HG03064 (cell line): ENCODE results near the gene SFXN5.

Experiments
- ATAC-seq: cut with Tn5 transposase; IDR thresholded peaks from one replicate; pipeline ENCODE4 v1.9.1; 2021; ENCODE audit warnings: low read depth; ENCODE audit not compliant: unreplicated experiment

SFXN5 gene

DNA sequence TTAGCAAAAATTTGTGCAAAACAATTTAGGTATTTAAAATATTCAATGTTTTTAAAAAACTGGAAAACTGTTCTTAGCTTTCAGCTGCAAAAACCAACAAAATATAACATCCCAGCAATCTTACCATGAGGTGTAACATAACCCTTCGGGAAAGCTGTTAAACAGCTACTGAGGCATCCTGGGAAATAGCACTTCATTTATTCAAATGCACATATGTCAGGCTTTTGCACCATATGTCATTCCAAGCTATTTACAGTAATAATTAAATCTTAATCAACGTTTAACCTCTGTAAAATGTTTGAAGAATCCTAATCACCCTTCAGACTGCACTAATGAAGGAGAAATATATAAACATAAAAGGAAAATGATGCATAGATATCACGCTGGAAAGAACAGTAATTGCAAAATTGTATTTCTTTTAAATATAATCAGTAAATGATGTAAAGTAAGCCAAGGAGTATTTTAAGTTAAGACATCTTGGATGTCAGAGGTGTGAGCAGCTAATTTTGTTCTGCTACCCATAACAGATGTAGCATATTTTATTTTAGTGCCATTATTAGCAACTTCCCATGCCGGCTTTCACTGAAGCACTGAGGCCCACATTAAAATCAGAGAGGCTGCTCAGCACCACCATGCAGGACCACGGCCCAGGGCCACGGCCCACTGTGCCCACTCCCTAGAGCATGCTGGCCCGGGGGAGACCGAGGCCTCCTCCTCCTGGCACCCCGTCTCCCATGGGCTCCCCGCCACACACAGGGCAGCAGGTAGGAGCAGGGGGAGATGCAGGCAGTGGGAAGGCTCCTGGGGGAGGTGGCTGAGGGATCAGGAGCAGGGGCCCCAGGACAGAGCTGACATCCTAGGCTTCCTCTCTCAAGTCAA lies 123.3 kb downstream of the SFXN5 start:
- ATAC-seq: no peak

DNA sequence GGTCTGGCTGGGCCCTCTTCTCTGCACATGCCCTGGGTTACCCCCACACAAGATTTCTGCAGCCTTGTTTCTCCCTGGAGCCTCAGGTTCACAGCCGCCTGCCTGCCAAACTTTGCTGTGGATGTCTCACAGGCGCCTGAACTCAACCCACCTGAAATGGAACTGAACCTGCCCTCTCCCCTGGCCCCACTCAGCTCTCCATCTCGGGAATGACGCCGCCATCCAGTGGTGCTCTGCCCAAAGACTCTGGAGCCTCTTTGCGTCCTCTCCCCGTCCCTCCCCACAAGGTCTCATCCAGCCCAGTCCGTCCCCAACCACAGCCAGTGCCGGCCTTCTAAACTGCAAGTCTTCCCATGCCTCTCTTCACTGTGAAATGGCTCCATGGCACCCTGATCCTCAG lies 125.0 kb downstream of the SFXN5 start:
- ATAC-seq: no peak

DNA sequence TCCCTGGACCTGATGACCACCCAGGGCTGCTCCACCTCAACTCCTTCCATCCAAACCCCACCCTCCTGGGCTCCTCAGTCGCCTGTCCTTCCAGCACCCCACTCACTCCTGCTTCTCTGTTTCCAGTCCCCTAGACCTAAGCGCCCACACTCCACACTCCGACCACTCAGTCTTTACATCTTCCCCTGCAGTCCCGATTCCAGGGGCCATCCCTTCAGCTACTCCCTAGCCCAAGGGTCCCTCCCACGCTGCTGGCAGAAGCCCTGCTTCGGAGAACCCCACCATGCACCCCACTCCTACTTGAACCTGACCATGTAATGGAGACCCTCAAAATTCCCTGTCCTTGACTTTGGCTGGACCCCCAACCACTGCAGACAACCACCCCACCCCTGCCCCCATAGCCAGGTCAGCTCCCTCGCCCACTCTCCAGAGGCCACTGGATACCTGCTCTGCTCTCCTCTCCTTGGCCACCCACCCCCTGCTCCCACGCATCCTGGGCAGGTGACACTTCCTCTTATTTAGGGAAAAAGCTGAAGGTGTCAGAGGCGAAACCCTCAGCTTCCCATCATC lies 126.0 kb downstream of the SFXN5 start:
- no peak for ATAC-seq

DNA sequence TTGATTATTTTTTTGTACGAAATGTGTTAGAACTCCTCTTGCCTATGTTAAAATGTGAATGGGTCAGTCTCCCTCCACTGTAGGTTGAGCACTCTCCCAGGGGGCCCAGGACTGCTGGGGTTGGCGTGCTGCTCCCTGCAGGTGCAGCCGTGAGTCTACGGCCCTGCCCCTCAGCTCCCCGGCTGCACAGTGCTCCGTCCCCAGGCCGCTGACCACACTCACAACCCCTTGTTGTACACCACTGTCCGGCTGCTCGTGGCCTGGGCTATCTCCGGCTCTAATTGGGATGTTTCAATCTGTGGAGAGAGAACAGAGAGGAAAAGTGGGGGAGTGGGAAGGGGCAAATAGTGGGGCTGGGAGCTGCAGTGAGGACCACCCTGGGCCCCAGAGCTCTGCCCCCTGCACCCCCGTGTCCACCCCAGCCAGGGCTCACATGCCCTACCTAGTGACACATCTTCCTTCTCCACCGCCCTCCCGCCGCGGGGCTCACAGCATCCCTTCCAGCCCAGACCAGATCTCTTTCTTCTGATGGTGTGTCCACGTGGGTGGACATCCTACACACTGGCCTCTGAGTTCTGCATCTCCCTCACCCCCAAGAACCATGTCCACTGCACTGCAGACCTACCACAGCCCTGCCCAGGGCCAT lies 126.6 kb downstream of the SFXN5 start:
- no peak for ATAC-seq

DNA sequence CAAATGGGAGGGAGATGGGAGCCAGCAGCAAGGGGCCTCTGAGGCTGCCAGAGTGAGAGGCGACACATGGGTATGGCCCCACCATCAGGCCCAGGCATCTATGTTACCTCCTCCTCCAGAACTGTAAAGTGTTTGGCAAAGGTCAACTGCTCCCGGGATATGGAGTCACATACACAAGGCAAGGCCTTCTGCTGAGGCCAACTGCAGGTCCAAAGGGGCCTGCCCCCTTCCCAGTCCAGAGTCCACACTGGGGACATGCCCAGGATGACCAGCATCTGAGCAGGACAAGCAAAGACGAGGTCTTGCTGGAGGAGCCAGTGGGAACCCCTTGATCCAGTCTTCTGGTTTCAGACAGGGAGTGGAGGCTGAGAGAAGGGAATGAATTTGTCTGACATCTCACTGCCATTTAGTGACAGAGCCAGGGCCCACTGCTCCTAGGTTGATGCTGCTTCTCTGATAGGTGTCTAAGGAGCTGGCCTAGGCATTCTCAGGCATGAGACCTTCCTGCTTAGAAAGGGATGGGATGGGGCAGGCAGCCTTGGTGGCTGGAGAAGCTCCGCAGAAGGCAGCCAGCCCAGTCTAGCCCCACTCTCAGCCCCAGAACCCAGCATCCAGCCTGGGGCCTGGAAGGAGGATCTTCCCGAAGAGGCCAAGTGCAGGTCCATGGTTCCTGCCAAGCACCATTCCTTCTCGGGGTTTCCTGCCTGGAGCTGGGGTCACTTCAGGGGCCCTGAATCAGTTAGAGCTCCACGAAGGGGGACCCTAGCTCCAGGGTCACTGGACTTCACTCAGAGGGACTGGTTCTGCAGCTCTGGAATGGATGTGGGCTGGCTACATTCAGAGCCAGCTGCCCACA lies 127.7 kb downstream of the SFXN5 start:
- ATAC-seq: no peak

DNA sequence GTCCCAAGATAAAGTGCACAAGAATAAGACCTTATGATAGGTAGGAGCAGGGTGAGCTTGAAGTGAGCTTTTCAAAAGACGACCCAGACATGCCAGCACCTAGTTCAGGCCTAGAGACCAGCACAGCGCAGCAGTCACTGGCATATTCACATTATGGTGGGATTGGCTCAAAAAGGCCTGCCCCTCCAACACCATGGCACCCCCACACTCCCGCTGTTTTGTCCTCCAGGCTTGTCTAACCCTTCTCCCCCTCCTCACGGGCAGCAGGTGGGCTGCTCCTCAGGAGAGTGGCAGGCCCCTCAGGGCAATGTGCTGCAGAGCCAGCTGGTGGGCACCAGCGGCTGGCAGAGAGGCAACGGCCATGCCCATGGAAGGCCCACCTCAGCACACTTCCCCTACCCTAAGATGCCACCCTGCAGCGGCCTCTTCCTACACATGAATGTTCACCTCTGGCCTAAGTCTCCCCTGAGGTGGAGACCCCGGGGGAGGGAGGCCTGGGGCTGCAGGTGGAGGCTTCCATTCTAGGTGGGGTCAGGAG lies 128.6 kb downstream of the SFXN5 start:
- no peak for ATAC-seq

DNA sequence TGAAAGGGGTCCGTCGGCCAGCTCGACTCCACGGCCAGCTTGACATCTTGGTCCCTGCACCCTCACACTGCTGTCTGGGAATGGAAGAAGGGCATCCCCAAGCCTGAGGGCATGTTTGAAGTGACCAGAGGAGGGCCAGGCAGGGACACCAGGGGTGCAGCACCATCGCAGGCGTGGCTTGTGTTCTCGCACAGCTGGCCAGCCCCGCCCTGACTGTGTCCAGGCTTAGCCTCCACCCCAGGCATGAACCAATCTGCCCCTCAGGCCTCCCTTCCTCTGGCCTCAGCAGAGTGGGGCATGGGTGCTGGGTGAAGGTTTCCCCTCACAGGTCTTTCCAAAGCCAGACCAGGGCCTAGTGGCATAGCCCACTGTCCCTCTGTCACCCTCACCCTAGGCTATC lies 129.2 kb downstream of the SFXN5 start:
- ATAC-seq: no peak

DNA sequence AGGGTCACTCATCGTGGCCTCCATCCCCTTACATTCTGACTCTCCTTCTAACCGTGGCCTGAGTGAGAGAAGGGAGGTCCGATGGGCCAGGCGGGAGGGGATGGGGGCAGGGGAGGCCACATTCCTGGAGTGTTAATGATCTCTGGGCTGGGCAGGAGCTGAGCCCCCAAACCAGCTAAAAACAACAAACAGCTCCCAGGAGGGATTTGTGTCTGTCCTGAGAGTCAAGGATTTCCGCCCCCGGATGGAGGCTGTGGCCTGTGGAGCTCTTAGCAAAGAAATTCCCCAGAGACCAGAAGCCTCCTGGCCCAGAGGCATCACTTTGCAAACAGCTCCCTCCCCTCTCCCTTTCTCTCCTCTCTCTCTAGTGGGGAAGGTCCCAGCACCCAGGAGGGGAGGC lies 130.7 kb downstream of the SFXN5 start:
- ATAC-seq: no peak

DNA sequence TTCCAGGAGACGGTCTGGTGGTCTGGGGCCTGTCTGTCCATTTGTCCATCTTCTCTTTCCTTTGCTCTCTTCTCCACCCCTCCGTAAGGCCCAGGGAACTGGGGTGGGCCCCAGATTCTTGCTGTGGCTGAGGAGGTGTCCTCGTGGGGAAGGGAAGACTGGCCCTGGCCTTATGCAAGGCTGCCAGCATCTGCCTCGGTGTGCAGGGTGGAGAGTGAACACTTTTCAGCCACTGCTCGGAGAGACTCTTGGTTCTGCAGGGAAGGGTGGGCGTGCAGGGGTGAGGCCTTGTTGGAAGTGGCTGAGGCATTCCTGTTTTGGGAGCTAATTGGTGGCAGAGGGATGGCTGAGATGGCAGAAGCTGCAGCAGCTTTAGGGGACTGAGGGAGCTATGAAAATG lies 131.2 kb downstream of the SFXN5 start:
- no peak for ATAC-seq

DNA sequence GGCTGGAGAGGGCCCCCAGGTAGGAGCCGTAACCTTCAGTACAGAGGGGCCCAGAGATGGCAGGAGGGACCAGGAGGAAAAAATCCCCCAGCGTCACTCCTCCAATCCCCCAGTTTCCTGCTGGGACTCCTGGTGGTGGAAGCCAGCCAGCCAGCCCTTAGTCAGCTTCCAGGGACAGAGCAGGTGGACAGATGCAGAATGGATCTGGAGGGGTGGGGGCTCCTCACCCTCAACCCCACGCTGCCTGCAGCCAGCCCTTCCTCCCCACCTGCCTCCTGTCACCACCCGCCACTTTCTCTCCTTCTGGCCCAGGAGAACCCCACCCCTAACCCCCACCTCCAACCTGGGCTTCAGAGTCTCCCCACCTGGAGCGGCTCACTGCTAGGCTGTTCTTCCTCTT lies 133.1 kb downstream of the SFXN5 start:
- ATAC-seq: no peak

DNA sequence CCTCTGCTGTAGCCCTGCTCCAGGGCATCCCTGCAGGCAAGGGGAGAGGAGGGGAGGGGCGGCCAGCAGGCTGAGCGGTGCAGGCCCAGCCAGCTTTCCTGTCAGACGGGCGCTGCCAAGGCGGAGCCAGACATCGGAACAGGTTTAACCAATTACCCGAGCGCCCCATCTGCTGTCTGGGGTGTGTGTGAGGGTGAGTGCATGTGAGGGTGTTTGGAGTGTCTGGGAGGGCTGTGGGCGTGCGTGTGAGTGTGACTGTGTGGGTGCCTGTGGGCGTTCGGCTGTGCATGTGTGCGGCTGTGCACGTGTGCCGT lies 134.2 kb downstream of the SFXN5 start:
- ATAC-seq: no peak

DNA sequence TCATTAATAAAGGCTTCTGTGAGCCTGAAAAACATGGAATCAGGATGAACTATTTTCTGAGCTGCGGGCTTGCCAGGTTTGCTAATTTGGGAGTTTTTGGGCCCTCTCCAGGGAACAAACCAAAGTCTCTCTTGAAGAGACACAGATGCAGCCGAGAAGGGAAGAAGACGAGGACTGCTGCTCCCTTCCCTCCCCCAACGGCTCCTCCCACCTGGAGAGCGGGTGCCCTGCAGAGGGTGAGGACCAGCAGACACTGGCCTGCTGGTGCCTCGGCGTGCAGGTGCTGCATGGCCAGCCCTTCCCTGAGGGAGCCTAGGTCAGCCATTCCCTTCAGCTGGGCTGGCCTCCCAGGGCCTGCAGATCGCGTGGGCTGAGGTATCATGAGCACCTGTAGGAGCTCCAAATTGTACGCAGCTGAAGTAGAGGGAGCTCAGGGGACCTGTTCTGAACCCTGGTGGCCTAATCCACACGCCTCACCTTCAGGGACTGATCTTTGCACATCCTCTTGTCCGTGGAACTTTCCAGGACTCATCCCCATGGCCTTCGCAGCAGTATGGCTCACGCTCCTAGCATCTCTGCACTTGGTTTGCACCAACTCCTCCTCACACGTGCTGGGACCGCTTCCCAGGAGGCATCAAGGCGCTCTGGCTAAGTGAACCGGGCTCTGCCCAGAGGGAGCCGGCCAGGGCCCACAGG lies 134.7 kb downstream of the SFXN5 start:
- no peak for ATAC-seq

DNA sequence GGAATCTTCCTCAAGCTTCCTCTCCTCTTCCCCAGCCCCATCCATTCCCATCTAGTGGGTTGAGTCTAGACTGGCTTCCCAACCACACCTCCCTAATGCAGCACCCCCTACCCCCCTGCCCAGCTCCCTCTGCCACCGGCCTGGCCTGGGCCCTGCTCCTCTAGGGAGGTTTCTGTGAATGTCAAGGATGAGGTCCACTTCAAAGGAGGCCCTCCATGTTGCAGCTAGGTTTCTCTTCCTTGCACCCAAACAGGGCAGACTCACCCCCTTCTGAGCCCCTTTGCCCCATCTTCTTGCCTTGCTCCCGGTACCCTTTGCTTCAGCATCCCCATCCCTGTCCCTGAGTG lies 135.9 kb downstream of the SFXN5 start:
- no peak for ATAC-seq

DNA sequence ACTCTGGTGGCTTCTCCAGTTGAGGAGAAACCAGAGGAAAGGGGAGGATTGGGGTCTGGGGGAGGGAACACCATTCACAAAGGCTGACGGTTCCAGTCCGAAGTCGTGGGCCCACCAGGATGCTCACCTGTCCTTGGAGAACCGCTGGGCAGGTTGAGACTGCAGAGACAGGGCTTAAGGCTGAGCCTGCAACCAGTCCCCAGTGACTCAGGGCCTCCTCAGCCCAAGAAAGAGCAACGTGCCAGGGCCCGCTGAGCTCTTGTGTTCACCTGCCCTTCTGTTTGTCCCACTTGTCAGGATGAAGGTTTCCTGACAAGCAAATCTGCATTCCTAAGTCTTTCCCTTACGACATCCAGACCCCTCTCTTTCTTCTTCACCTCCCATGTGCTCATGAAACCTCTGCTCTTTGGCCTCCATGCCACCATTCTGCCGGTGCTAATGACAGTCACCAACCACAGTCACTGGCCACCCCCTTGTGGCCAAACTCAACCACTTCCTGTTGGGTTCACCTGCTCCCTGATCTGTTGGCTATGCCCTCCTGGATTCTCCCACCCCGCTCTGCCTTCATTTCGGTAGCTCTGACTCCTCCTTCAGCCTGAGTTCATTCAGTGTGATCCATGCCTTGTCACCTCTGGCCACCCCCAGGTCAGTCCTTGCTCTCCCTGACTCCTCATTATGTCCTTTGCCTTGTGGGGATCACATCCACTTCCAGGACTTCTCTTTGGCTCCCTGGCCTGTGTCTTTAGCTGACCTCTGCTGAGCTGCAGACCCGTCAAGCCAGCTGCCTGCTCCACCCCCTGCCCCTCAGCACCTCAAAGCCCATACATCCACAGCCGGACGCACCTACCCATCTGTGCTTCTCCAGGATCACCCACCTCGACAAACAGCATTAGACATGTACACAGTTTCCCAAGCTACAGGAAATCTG lies 136.6 kb downstream of the SFXN5 start:
- ATAC-seq: no peak

DNA sequence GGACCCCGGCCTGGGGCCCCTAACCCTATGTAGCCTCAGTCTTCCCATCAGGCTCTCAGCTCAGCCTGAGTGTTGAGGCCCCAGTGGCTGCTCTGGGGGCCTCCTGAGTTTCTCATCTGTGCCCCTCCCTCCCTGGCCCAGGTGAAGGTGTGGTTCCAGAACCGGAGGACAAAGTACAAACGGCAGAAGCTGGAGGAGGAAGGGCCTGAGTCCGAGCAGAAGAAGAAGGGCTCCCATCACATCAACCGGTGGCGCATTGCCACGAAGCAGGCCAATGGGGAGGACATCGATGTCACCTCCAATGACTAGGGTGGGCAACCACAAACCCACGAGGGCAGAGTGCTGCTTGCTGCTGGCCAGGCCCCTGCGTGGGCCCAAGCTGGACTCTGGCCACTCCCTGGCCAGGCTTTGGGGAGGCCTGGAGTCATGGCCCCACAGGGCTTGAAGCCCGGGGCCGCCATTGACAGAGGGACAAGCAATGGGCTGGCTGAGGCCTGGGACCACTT lies 137.8 kb downstream of the SFXN5 start:
- ATAC-seq: no peak

DNA sequence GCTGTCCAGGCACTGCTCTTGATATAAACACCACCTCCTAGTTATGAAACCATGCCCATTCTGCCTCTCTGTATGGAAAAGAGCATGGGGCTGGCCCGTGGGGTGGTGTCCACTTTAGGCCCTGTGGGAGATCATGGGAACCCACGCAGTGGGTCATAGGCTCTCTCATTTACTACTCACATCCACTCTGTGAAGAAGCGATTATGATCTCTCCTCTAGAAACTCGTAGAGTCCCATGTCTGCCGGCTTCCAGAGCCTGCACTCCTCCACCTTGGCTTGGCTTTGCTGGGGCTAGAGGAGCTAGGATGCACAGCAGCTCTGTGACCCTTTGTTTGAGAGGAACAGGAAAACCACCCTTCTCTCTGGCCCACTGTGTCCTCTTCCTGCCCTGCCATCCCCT lies 138.3 kb downstream of the SFXN5 start:
- no peak for ATAC-seq

DNA sequence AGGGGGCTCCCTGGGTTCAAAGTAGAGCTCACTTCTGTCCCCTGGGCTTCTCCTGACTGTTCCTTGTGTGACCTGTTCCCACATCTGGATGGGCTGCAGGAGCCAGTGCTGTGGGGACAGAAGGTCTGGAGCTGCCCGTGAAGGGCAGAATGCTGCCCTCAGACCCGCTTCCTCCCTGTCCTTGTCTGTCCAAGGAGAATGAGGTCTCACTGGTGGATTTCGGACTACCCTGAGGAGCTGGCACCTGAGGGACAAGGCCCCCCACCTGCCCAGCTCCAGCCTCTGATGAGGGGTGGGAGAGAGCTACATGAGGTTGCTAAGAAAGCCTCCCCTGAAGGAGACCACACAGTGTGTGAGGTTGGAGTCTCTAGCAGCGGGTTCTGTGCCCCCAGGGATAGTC lies 138.7 kb downstream of the SFXN5 start:
- ATAC-seq: no peak

DNA sequence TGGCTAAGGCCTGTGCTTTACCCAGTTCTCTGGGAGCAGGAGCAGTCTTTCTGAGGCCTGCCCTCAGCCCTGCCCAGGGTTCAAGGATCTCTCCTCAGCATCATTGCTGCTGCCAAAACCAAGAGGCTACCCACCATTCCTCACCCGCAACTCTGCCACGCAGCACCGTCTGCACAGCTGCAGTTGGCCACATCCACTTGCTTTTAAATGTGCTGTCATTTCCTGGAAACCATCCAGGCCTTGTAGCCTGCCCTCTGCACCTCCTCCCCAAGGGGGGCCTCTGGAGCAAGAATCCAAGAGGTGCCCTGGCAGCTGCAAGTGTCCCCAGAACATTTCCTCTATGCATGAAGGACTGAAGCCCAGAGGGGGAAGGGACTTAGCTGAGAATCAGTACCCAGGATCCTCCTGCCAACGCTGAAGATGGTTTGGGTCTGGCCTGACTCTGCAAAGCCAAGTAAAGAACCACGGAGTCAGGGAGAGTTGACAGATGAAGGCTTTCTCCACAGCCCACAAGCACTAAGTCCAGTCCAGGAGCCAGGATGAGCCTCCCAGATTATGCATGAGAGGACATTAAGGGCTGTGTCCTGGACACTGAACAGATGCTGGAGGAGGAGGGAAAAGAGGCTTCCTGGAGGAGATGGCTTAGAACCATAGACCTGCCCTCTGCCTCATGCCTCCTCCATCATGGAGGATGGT lies 139.3 kb downstream of the SFXN5 start:
- ATAC-seq: no peak
